Spleen (tissue), 7 donors: ENCODE data around the gene ATP6V0C.

Experiments
- POLR2A ChIP-seq, 3 donors: fragments of 450-650 bp; IDR thresholded peaks; one replicate each; pipeline ENCODE4 v1.5.1; 2017; ENCODE audit warnings: antibody characterized with exemption in 3 of 3, mild to moderate bottlenecking in 1 of 3
- TF ChIP-seq, protein P1 (sequence below), 11 experiments: fragments of 200-600 bp in 7 of 11; fragments of 450-650 bp in 4 of 11; sonication (generic) in 4 of 11; IDR thresholded peaks in 8 of 11; conservative IDR thresholded peaks in 3 of 11; 1 replicate in 7 of 11; 2 replicates in 4 of 11; pipeline versions ENCODE4 v1.4.0 to v1.8.0; 2016 to 2021; ENCODE audit warnings: antibody characterized with exemption in 11 of 11, inconsistent platforms in 4 of 11, mild to moderate bottlenecking in 1 of 11
- donor health status: DM: no; HTN: no; CAD: no; lungs with moderate emphysema.
- donor health status: DM: no; HTN: no; CAD: no.
- donor health status: DM: no; HTN: no; CAD: no.

DNA sequence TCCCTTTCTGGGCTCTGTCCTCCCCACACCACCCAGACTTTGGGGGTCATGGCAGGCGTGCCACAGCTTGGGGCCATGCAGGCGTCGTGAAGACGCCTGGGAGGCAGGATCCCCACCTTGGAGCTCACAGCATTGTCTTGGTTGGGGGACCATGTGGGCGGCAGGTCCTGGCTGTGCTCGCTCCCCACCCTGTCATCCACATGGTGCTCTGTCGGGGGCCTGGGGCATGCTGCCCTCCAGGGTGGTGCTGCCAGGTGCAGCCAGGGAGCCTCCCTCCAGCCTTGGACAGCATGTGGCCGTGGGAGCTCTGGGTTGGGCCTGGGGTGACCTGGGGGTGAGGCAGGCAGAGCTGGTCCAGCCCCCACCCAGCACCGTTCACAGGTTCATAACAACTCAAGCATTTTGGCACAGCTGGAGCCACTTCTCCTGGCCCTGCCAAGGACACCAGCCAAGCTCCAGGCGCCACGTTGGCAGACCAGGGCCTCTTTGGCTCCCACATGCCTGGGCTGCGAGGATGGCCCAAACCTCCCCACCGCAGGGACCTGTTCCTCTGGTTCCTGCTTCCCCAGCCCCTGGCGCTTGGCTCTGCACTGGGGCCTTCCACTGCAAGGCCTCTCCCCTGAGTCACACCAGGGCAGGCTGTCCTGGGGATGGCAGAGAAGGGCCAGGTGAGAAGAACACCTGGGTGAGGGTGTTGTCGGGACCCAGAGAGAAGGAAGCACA lies 15.1 kb upstream of the ATP6V0C start:
- no peak for TF ChIP-seq POLR2A (IDR thresholded peaks at IDR 0.05)
- TF ChIP-seq, protein P1, sequence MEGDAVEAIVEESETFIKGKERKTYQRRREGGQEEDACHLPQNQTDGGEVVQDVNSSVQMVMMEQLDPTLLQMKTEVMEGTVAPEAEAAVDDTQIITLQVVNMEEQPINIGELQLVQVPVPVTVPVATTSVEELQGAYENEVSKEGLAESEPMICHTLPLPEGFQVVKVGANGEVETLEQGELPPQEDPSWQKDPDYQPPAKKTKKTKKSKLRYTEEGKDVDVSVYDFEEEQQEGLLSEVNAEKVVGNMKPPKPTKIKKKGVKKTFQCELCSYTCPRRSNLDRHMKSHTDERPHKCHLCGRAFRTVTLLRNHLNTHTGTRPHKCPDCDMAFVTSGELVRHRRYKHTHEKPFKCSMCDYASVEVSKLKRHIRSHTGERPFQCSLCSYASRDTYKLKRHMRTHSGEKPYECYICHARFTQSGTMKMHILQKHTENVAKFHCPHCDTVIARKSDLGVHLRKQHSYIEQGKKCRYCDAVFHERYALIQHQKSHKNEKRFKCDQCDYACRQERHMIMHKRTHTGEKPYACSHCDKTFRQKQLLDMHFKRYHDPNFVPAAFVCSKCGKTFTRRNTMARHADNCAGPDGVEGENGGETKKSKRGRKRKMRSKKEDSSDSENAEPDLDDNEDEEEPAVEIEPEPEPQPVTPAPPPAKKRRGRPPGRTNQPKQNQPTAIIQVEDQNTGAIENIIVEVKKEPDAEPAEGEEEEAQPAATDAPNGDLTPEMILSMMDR (IDR thresholded peaks at IDR 0.05 in 8 of 11, conservative IDR thresholded peaks at IDR 0.05 in 3 of 11), result no peak
